Heart right ventricle (tissue), 16 donors: ENCODE results near the gene POLN. TPM values are rescaled to one million over a fixed set of nuclear protein-coding genes. Genes with fewer than 3 reads are reported as not detected.

Experiments
- ATAC-seq, 8 donors: fragments of 200-7000 bp; cut with Tn5 transposase; one replicate each; pipeline ENCODE4 v1.9.1; 2020; ENCODE audit warnings: mild to moderate bottlenecking in 8 of 8, moderate library complexity in 8 of 8, moderate number of reproducible peaks in 1 of 8
- DNase-seq, 2 donors: peaks; one replicate each; pipeline ENCODE4 v3.0.0-alpha.2; 2020
- H3K27ac ChIP-seq, 10 donors: fragments of 200-600 bp; sonication (generic) in 2 of 10; one replicate each; pipeline versions ENCODE4 v1.5.0 to v1.8.0; 2020 to 2022; ENCODE audit warnings: mild to moderate bottlenecking in 3 of 10
- H3K27me3 ChIP-seq, 7 donors: fragments of 200-600 bp; one replicate each; pipeline ENCODE4 v1.8.0; 2021 to 2022; ENCODE audit warnings: mild to moderate bottlenecking in 2 of 7
- H3K36me3 ChIP-seq, 9 donors: fragments of 200-600 bp; sonication (generic) in 1 of 9; one replicate each; pipeline versions ENCODE4 v1.5.0 to v1.8.0; 2020 to 2022; ENCODE audit warnings: mild to moderate bottlenecking in 2 of 9
- H3K4me1 ChIP-seq, 9 donors: fragments of 200-600 bp; sonication (generic) in 1 of 9; one replicate each; pipeline versions ENCODE4 v1.5.0 to v1.8.0; 2020 to 2022; ENCODE audit warnings: mild to moderate bottlenecking in 4 of 9
- H3K4me3 ChIP-seq, 10 donors: fragments of 200-600 bp; sonication (generic) in 2 of 10; one replicate each; pipeline versions ENCODE4 v1.5.0 to v1.8.0; 2020 to 2022; ENCODE audit warnings: mild to moderate bottlenecking in 7 of 10, moderate library complexity in 2 of 10
- H3K9me3 ChIP-seq, 11 donors: fragments of 200-600 bp in 10 of 11; sonication (generic) in 2 of 11; one replicate each; pipeline versions ENCODE4 v1.5.0 to v1.8.0; 2013 to 2022; ENCODE audit warnings: mild to moderate bottlenecking in 2 of 11, control low read depth in 1 of 11, moderate library complexity in 1 of 11
- CTCF ChIP-seq, 9 donors: fragments of 200-600 bp; sonication (generic) in 2 of 9; IDR thresholded peaks; one replicate each; pipeline versions ENCODE4 v1.5.0 to v1.8.0; 2021 to 2022; ENCODE audit warnings: antibody characterized with exemption in 9 of 9, mild to moderate bottlenecking in 5 of 9, moderate library complexity in 1 of 9
- WGBS, 2 donors: extraction: QIAGEN DNeasy Blood & Tissue Kit; methylation state at CpG; one replicate each; pipeline ENCODE4 v1.1.7; 2013; ENCODE audit warnings: inconsistent platforms in 1 of 2; 5-methylcytosine and 5-hydroxymethylcytosine counted together
- intact Hi-C, 10 donors: fragments of 100-400 bp; cut with DNase I; formaldehyde crosslinking; loops; one replicate each; pipeline versions ENCODE4 v1.11.1 to v1.14.2; 2022
- polyA plus RNA-seq, 2 donors: library from polyadenylated mRNA; stranded (reverse); fragments of 200-250 nt; gene quantifications; one replicate each; pipeline ENCODE4 v1.2.3, GENCODE V29; 2013
- total RNA-seq, 10 donors: library from RNA; stranded (reverse); fragmentation: NEBNext Ultra II Directional in 3 of 10; extraction: Animal tissue kit (Norgen Biotek cat#: 25700) in 3 of 10; gene quantifications; one replicate each; pipeline versions ENCODE4 v1.2.1 to v1.2.4, GENCODE V29; 2021 to 2023
- donor health status: Arrhythmogenic right ventricular cardiomyopathy.
- donor health status: ischemic (EF 13 %, LVEDD 7.1; RV severe dilation, severe dysfunction).
- donor health status: healthy with polysubstance abuse.
- donor health status: DM: no; HTN: yes; CAD: no.
- donor health status: DM: no; HTN: no; CAD: no.
- donor health status: ischemic (EF 25% LVEDD 6.9; RV normal size, moderate dysfunction).
- donor health status: ischemic (EF 25% LVEDD 5.7; RV mildly dilated, moderate dysfunction).
- donor health status: healthy.
- donor health status: DM: yes; HTN: yes; CAD: no.
- donor health status: Ischemic cardiomyopathy.
- donor health status: ischemic (EF 35%, LVEDD 5.7; RV mildly dilated, moderate dysfunction).
- donor health status: nonischemic (EF 11% LVEDD 7.7; RV severe dilation, severe dysfunction).
- donor health status: DM: yes; HTN: yes; CAD: no.
- donor health status: PGD.
- donor health status: ischemic (EF 29% LVEDD 5.4; RV normal size, mild dysfunction).
- donor health status: nonischemic (EF 23%, LVEDD 6.1; RV moderate dilation, normal function).

The POLN gene
- total and polyA plus RNA-seq, 12 donors: 0.97 to 3.1 (median 2.1) TPM

GRCh38 chr4:2091990-2092668, 149.8 kb downstream of the POLN start:
- peaks cover 0 to 5% (median 0%) of the 10 kb centered on the region in 7 donors for H3K27me3 ChIP-seq
- 90 to 93% methylated on average over 15 of the region's 15 CpGs for WGBS, 2 donors
- H3K36me3 ChIP-seq: no peaks in the 10 kb centered on the region
- no peaks in the 10 kb centered on the region for H3K4me1 ChIP-seq
- H3K9me3 ChIP-seq: peaks cover 0 to 24% (median 4%) of the 10 kb centered on the region in 11 donors
- no peak overlapping the region for H3K4me3 ChIP-seq
- TF ChIP-seq CTCF (IDR thresholded peaks at IDR 0.05): no peak
- intact Hi-C loops: no loop called here
- DNase-seq: no peak
- no peak for ATAC-seq
- H3K27ac ChIP-seq: no peak overlapping the region

GRCh38 chr4:2090642-2091041, 151.3 kb downstream of the POLN start:
- 59% methylated on average over 1 of the region's 1 CpG for WGBS, 2 donors
- H3K4me3 ChIP-seq: no peak overlapping the region
- ATAC-seq (no peak), DNase-seq (no peak)
- intact Hi-C loops: no loop called here
- no peak for TF ChIP-seq CTCF (IDR thresholded peaks at IDR 0.05)
- peaks cover 0 to 5% (median 0%) of the 10 kb centered on the region in 7 donors for H3K27me3 ChIP-seq
- H3K4me1 ChIP-seq: no peaks in the 10 kb centered on the region
- H3K27ac ChIP-seq: no peak overlapping the region
- no peaks in the 10 kb centered on the region for H3K36me3 ChIP-seq
- peaks cover 0 to 15% (median 0%) of the 10 kb centered on the region in 11 donors for H3K9me3 ChIP-seq

- Histone ChIP-seq H3K9me3 (peaks cover 0 to 13% (median 0%) of the 10 kb centered on the region in 11 donors), H3K27me3 (peaks cover 0 to 5% (median 0%) of the 10 kb centered on the region in 7 donors), H3K36me3 (no peaks in the 10 kb centered on the region), H3K4me1 (no peaks in the 10 kb centered on the region), H3K4me3 (no peak overlapping the region), H3K27ac (no peak overlapping the region)
- intact Hi-C loops: no loop called here
- TF ChIP-seq CTCF (IDR thresholded peaks at IDR 0.05): no peak
- DNase-seq: no peak
- 48 to 59% methylated on average over 1 of the region's 1 CpG for WGBS, 2 donors
- ATAC-seq: no peak
Observed at GRCh38 chr4:2089222-2089621, 152.7 kb downstream of the POLN start.

- ATAC-seq (no peak), DNase-seq (no peak)
- Histone ChIP-seq H3K4me1 (no peaks in the 10 kb centered on the region), H3K27ac (no peak overlapping the region), H3K4me3 (no peak overlapping the region), H3K9me3 (peaks cover 0 to 13% (median 0%) of the 10 kb centered on the region in 11 donors), H3K36me3 (no peaks in the 10 kb centered on the region), H3K27me3 (peaks cover 0 to 5% (median 0%) of the 10 kb centered on the region in 7 donors)
- intact Hi-C loops: no loop called here
- no peak for TF ChIP-seq CTCF (IDR thresholded peaks at IDR 0.05)
Observed at GRCh38 chr4:2087170-2087569, 154.8 kb downstream of the POLN start.
